ENCODE results near the gene SLC9B1.

Gene SLC9B1

GRCh38 chr4:103030791-103031190 lies 11.3 kb upstream of the SLC9B1 start:
- Histone ChIP-seq H3K36me3 (ENCODE audit: control insufficient read depth in 2 of 2, insufficient read depth in 1 of 2, low read length in 2 of 2) (peaks cover 0 to 6% of the 10 kb centered on the region in 2 experiments; a peak in 1 of 3 replicates), H3K4me1 (ENCODE audit: control insufficient read depth, insufficient read depth, low read length) (no peaks in the 10 kb centered on the region), H3K27ac (ENCODE audit: extremely low read depth, low read depth, low read length) (no peak overlapping the region), H3K9me3 (ENCODE audit: control insufficient read depth, insufficient read depth, low read depth, low read length) (no peaks in the 10 kb centered on the region), H3K4me3 (ENCODE audit: low read depth, low read length) (no peak overlapping the region)
- TF ChIP-seq ZNF16 (tag by site-specific recombination; IDR thresholded peaks at IDR 0.05; ENCODE audit: low read depth) (no peak), PBX3 (CRISPR knock-in tag; IDR thresholded peaks at IDR 0.05) (no peak), ZNF433 (tag by site-specific recombination; IDR thresholded peaks at IDR 0.05; ENCODE audit: low read depth) (no peak), ZNF830 (tag by site-specific recombination; IDR thresholded peaks at IDR 0.05; ENCODE audit: low read depth) (no peak), ZNF133 (tag by site-specific recombination; IDR thresholded peaks at IDR 0.05) (no peak), ZNF391 (tag by site-specific recombination; IDR thresholded peaks at IDR 0.05; ENCODE audit: borderline replicate concordance, low read depth) (no peak), ZNF302 (tag by site-specific recombination; IDR thresholded peaks at IDR 0.05; ENCODE audit: low read depth) (no peak), ZNF292 (tag by site-specific recombination; IDR thresholded peaks at IDR 0.05; ENCODE audit: borderline replicate concordance, low read depth) (no peak), ZNF2 (tag by site-specific recombination; IDR thresholded peaks at IDR 0.05) (no peak), ZNF26 (tag by site-specific recombination; IDR thresholded peaks at IDR 0.05) (no peak), ZBTB10 (tag by site-specific recombination; IDR thresholded peaks at IDR 0.05) (no peak), KLF17 (tag by site-specific recombination; IDR thresholded peaks at IDR 0.05) (no peak), ZNF510 (tag by site-specific recombination; IDR thresholded peaks at IDR 0.05; ENCODE audit: insufficient replicate concordance) (no peak), TSHZ1 (tag by site-specific recombination; IDR thresholded peaks at IDR 0.05; ENCODE audit: borderline replicate concordance) (no peak), MYNN (tag by site-specific recombination; IDR thresholded peaks at IDR 0.05; ENCODE audit: borderline replicate concordance) (no peak), ZBTB49 (tag by site-specific recombination; IDR thresholded peaks at IDR 0.05; ENCODE audit: low read depth) (no peak), ZNF792 (tag by site-specific recombination; IDR thresholded peaks at IDR 0.05) (no peak), KLF16 (tag by site-specific recombination; IDR thresholded peaks at IDR 0.05) (no peak)
- CTCF ChIA-PET, result no interaction called here
- POLR2A ChIA-PET, result no interaction called here

All from HEK293 (cell line).